NCI-H1930 (cell line): ENCODE data around the gene APPBP2.
"Not testable (repeated sequence)": the region's sequence is repeated elsewhere in the genome, so short reads cannot be mapped to it uniquely, and the experiment has no call there.

Experiments used
- DNase-seq, 2 experiments: peaks; one replicate each; lab custom pipeline; 2025; lab: John Stamatoyannopoulos, UW

The APPBP2 gene

DNA sequence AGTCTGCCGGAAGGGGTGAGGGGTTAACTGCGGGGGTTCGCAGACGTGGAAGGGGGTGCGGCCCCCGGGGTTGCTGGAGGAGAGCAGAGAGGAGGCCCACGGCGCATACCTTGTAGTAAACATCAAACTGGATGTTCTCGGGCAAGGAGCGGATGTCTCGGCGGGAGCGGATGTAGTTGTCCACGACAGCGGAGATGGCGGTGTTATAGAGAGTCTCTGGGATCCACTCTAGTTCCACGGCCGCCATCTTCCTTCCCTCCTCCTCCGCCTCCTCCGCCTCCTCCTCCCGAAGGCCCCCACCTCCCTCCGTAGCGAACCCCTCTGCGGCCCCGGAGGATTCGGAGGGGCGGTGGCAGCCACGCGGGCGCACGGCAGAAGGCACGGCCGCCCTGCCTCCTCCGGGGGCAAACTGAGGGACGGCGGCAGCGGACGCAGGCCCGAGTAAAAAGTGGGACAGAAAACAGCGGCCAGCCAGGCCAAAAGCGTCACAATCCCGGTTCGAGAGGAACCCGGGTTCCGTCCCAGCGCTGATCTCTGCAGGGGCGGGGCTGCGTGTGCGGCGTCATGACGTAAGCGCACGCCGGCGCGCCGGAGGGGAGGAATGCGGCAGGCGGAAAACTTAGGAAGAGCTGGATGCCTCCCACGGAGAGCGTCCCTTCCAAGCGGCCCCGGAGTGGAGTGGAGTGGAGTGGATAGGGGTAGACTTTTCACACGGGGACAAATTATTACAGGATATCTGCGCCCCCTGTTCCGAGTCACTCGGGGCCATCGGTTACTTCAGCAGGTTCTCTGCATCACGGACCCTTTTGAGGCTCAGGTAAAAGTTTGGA, at the start of gene APPBP2:
Gene APPBP2, minus strand, starts transcription at position 558 of the 830 bp plus-strand sequence. Its CDS starts 311 bp downstream, at position 247.
- peak; percentile 66 to 72 for DNase-seq

DNA sequence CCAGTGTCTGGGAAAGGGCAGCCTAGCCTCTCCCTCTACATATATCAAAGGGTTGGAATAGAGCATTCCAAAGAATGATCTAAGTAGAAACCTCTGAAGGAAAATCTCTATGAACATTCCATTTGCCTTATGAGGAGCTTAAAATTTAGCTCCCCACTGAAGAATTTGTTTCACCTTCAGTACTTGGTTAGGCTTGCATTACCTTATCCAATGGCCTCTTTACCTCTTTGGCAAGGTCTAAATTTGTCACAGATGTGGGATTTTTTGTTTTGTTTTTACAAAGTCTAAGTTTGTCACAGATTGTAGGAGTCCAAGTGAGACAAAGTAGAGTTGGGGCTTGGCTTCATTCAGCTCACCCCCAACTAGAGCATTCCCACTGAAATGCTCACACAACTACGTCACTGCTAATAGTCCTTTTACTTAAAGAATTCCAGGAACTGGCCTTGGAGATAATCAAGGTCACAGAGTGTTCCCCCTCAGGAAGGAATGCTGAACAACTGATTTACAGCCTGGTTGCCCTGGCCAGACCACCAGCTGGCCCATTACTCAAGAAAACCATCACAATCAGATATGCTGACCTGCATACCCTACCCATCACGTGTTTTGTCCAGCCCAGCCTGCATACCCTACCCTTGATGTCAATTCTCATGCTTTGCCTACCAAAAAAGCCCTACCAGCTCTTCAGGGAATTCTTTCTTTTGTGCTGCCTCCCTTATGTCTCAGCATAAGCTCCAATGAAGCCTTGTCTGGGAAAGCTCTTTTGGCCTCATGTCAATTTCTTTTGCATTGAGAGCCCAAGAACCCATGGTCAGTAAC, 47.4 kb upstream of the APPBP2 start:
- no peak for DNase-seq

GRCh38 chr17:60565233-60565632, 39.2 kb upstream of the APPBP2 start:
- no peak for DNase-seq

GRCh38 chr17:60563743-60564142, 37.7 kb upstream of the APPBP2 start:
- no peak for DNase-seq

GRCh38 chr17:60562421-60562820, 36.4 kb upstream of the APPBP2 start:
- no peak for DNase-seq

- no peak for DNase-seq
Measured at GRCh38 chr17:60560860-60561257, 34.8 kb upstream of the APPBP2 start.

- no peak for DNase-seq
Measured at GRCh38 chr17:60559995-60560859, 34.2 kb upstream of the APPBP2 start.

DNA sequence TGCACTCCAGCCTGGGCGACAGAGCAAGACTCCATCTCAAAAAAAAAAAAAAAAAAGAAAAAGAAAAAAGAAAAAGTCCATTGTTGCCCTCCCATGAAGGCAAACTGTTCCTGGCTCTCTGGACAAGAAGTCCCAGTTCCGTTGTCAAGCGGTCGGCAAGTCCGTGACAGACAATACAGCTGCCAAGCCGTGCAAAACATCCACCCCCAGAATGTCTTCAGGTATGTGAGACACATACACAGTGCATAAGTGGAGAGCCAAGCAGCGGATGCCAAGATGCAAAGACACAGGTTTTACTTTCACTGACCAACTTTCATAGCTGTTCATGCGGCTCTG, 33.6 kb upstream of the APPBP2 start:
- no peak for DNase-seq

GRCh38 chr17:60557805-60558204, 31.8 kb upstream of the APPBP2 start:
- no peak for DNase-seq

- no peak for DNase-seq
Measured at GRCh38 chr17:60555786-60556185, 29.7 kb upstream of the APPBP2 start.

DNA sequence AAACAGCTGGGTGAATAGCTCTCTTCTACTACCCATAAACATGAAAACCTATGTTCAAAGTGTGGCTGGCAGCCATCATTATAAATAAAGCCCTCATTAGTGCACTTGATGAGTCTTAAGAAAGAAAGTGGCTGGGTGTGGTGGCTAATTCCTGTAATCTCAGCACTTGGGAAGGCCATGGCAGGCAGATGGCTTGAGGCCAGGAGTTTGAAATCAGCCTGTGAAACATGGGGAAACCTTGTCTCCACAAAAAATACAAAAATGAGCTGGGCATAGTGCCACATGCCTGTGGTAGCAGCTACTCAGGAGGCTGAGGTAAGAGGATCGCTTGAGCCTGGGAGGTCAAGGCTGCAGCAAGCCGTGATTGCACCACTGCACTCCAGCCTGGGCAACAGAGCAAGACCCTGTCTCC, 28.3 kb upstream of the APPBP2 start:
- DNase-seq, result no peak

DNA sequence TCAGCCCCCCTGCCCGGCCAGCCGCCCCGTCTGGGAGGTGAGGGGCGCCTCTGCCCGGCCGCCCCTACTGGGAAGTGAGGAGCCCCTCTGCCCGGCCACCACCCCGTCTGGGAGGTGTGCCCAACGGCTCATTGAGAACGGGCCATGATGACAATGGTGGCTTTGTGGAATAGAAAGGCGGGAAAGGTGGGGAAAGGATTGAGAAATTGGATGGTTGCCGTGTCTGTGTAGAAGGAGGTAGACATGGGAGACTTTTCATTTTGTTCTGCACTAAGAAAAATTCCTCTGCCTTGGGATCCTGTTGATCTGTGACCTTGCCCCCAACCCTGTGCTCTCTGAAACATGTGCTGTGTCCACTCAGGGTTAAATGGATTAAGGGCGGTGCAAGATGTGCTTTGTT, 26.2 kb upstream of the APPBP2 start:
- DNase-seq, result not testable (repeated sequence)

- DNase-seq, result no peak
Measured at GRCh38 chr17:60548990-60549389, 22.9 kb upstream of the APPBP2 start.

DNA sequence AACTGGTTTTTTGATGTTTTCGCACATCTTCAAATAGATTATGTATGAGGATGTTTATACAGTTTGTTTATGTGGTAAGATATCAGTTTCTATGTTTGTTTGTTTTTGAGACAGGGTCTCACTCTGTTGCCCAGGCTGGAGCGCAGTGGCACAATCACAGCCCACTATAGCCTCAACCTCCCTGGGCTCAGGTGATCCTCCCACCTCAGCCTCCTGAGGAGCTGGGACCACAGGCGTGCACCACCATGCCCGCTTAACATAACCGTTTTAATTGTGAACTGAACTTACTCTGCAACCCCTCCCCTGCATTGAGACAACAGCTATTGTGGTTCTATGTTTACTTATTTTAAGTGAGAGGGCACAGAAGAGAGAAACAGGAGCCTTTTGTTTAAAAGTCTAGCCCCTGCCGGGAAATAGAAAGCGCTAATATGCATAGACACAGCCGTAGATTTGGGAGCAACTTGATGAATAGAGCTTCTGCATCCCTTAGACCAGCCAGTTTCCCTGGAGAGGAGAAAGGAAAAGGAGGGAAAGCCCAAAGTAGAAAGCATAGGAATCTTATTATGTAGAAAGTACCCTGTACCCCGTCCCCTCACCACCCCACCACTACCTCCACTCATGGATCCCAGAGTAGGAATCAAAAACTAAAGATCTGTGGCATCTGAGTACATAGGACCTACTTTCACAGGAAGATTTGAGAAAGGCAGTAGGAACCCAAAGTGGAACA, 19.6 kb upstream of the APPBP2 start:
- DNase-seq, result no peak

- DNase-seq, result no peak
Measured at GRCh38 chr17:60542071-60542470, 16.0 kb upstream of the APPBP2 start.

DNA sequence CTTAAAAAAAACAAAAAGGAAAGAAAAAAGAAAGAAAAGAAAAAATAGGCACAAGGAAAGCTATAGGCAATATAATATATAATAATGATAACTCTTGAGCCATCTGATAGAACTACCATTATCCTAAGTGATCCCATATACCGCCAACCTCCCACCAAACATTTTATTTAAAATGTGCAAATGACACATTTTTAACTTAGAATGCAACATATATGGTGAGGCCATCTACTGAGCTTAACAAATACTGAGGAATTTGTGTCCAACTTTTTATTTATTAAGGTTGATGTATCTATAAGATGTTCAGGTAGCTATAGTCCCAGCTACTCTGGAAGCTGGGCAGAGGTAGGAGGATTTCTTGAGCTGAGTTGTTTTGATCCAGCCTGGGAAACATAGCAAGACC, 14.4 kb upstream of the APPBP2 start:
- DNase-seq, result no peak

GRCh38 chr17:60539807-60540206, 13.8 kb upstream of the APPBP2 start:
- DNase-seq, result no peak

DNA sequence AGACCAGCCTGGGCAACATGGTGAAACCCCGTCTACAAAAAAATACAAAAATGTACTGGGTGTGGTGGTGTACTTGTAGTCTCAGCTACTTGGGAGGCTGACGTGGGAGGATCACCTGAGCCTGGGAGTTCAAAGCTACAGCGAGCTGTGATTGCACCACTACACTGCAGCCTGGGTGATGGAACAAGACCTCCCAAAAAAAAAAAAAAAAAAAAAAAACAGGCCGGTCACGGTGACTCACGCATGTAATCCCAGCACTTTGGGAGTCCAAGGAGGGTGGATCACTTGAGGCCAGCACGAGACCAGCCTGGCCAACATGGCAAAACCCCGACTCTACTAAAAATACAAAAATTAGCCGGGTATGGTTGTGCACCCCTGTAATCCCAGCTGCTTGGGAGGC, 12.7 kb upstream of the APPBP2 start:
- no peak for DNase-seq

DNA sequence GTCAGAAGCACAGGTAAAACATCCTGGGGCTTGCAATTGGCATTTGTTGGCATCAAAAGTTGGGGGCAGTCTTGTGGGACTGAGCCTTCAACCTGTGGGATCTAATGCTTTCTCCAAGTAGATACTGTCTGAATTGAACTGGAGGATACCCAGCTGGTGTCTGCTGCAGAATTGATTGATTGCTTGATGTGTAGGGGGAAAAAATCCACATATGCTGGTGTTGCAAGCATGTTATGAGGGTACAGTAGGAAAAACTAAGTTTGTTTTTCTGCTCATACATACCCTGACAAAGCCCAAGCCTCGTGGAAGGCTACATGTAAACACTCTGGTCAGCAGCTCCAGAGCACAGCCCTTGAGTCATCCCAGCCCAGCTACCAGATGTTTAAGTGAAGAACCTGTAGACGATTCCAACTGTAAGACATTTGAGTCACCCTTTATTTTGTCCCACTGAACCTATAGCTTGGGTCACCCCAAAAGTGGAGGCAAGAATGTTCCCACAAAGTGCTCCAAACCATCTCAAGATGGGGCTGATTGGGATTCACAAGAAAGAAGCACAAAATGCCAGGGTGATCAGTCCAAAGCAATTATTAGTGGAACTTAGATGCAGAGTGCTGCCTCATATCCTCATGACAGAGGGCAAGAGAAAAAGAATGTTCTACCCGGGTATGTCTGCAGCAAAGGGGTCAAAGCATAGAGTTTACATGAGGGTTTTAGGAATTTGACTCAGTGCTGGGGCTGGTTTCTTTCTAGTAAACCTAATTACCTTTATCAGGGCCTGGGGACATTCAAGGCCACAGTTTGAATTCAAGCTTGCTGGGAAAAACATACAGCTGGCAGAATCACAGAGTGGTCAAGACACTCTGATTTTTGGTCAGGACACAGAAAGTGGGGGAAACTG, 9.6 kb upstream of the APPBP2 start:
- no peak for DNase-seq

- DNase-seq, result no peak
Measured at GRCh38 chr17:60534613-60535157, 8.6 kb upstream of the APPBP2 start.
